Posterior cingulate gyrus (tissue), 11 donors: Measurements from ENCODE around the gene ATL3.
"Not testable (repeated sequence)": the region's sequence is repeated elsewhere in the genome, so short reads cannot be mapped to it uniquely, and the experiment has no call there.

Source experiments
- DNase-seq, 10 donors: peaks; one replicate each; pipeline versions ENCODE4 v3.0.0 to v3.0.0-alpha.2; 2020 to 2021; ENCODE audit warnings: mixed read lengths in 3 of 10
- intact Hi-C: fragments of 100-400 bp; cut with DNase I; formaldehyde crosslinking; loops from one replicate; pipeline ENCODE4 v1.15.1; 2023

Gene ATL3

GRCh38 chr11:63635762-63636465 is 35.3 kb downstream of the ATL3 start:
- peak; percentile 40 to 95 (median 76) for DNase-seq
- intact Hi-C loops: loop anchor here (1.0 to 5.0 kb wide), 3 partner anchors 43 to 599 kb away; no protein-coding TSS in a partner anchor

- no peak for DNase-seq
- intact Hi-C loops: no loop called here
These were observed 41.8 kb downstream of the ATL3 start for GRCh38 chr11:63629426-63629825.

- intact Hi-C loops: no loop called here
- no peak for DNase-seq
These were observed 47.5 kb downstream of the ATL3 start for GRCh38 chr11:63623513-63624140.

- intact Hi-C loops: no loop called here
- DNase-seq: no peak
These were observed 48.9 kb downstream of the ATL3 start for GRCh38 chr11:63622323-63622722.

GRCh38 chr11:63621071-63621470 is 50.1 kb downstream of the ATL3 start:
- intact Hi-C loops: no loop called here
- DNase-seq: no peak

- no peak for DNase-seq
- intact Hi-C loops: no loop called here
These were observed 51.2 kb downstream of the ATL3 start for GRCh38 chr11:63619967-63620366.

GRCh38 chr11:63617686-63618085 is 53.5 kb downstream of the ATL3 start:
- DNase-seq, intact Hi-C loops: not testable (repeated sequence)

- intact Hi-C loops: no loop called here
- DNase-seq: no peak
These were observed 54.2 kb downstream of the ATL3 start for GRCh38 chr11:63616953-63617352.

GRCh38 chr11:63614136-63614671 is 57.0 kb downstream of the ATL3 start, which contains the start of gene PLAAT3:
PLAAT3 (minus strand) TSS chr11:63614433; CDS start chr11:63614014, 419 bp downstream.
- DNase-seq: peak; percentile 65 to 98 (median 75)
- intact Hi-C loops: no loop called here

GRCh38 chr11:63613517-63614135 is 57.5 kb downstream of the ATL3 start:
- intact Hi-C loops: no loop called here
- peak in 9 of 10 donors; percentile 63 to 95 (median 76) for DNase-seq

GRCh38 chr11:63612181-63612580 is 59.0 kb downstream of the ATL3 start:
- DNase-seq: no peak
- intact Hi-C loops: no loop called here

GRCh38 chr11:63611395-63611747 is 59.8 kb downstream of the ATL3 start:
- no peak for DNase-seq
- intact Hi-C loops: no loop called here

GRCh38 chr11:63610604-63611394 is 60.4 kb downstream of the ATL3 start:
- intact Hi-C loops: no loop called here
- peak in 2 of 10 donors; percentile 31 to 76 for DNase-seq

- DNase-seq: peak in 2 of 10 donors; percentile 29 to 62
- intact Hi-C loops: loop anchor here (10.0 kb wide), 1 partner anchor 95 kb away; no protein-coding TSS in a partner anchor
These were observed 61.1 kb downstream of the ATL3 start for GRCh38 chr11:63609971-63610580.

GRCh38 chr11:63609536-63609935 is 61.6 kb downstream of the ATL3 start:
- peak in 5 of 10 donors; percentile 26 to 88 (median 57) for DNase-seq
- intact Hi-C loops: loop anchor here (10.0 kb wide), 1 partner anchor 95 kb away; no protein-coding TSS in a partner anchor

- DNase-seq: no peak
- intact Hi-C loops: loop anchor here (10.0 kb wide), 1 partner anchor 94 kb away; no protein-coding TSS in a partner anchor
These were observed 62.5 kb downstream of the ATL3 start for GRCh38 chr11:63608353-63609345.

GRCh38 chr11:63603180-63603518 is 68.0 kb downstream of the ATL3 start:
- peak in 7 of 10 donors; percentile 41 to 91 (median 56) for DNase-seq
- intact Hi-C loops: loop anchor here (10.0 kb wide), 1 partner anchor 88 kb away; no protein-coding TSS in a partner anchor
